ENCODE data around the gene SH3YL1. TPM values are rescaled to one million over a fixed set of nuclear protein-coding genes. Genes with fewer than 3 reads are reported as not detected.

The SH3YL1 gene
- total RNA-seq, 1 donor from 2014 or later: 33.3 TPM

DNA sequence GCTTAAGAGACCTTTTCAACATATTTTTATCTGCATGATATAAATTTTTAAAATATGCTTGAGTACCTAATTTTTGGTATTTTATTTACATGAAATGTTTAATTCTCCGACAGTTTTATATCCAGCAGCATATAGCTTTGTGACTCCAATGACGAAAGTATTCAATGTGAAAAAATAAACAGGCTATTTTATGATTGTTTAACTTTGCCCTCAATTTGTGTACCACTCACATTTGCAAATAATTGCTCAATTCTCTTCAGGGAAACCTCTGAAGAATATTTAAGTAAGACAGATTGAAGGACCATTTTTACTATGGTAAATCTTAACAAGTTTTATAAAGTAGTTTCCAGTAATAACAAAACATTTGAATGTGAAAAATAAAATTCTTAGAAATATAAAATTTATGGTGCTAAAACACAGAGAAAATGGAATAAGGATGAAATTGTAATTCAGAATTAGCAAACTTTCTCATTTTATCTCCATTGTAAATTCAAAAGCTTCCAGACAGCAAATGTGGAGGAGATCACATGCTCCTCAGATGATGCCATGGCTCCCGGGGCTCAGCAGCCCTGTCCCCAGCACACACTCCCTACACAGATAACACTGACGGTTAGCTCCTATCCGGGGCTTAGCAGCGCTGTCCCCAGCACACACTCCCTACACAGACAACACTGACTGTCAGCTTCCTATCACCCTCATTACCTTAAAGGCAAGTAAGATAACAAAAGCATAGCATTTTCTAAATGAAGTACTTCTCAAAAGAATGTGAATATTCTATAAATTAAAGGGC, 39.7 kb downstream of the SH3YL1 start:
- Mint-ChIP-seq H3K9me3 (no peaks in the 10 kb centered on the region), H3K4me3 (no peak overlapping the region), H3K36me3 (ENCODE audit: low read depth) (peaks cover 69% of the 10 kb centered on the region), H3K27me3 (no peaks in the 10 kb centered on the region), H3K27ac (no peak overlapping the region), H3K4me1 (no peaks in the 10 kb centered on the region)
- TF ChIP-seq, protein P1, sequence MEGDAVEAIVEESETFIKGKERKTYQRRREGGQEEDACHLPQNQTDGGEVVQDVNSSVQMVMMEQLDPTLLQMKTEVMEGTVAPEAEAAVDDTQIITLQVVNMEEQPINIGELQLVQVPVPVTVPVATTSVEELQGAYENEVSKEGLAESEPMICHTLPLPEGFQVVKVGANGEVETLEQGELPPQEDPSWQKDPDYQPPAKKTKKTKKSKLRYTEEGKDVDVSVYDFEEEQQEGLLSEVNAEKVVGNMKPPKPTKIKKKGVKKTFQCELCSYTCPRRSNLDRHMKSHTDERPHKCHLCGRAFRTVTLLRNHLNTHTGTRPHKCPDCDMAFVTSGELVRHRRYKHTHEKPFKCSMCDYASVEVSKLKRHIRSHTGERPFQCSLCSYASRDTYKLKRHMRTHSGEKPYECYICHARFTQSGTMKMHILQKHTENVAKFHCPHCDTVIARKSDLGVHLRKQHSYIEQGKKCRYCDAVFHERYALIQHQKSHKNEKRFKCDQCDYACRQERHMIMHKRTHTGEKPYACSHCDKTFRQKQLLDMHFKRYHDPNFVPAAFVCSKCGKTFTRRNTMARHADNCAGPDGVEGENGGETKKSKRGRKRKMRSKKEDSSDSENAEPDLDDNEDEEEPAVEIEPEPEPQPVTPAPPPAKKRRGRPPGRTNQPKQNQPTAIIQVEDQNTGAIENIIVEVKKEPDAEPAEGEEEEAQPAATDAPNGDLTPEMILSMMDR (IDR thresholded peaks at IDR 0.05): no peak
- ChIA-PET CTCF (no interaction called here), POLR2A (no interaction called here)
- intact Hi-C loops (cut with micrococcal nuclease): no loop called here
- ATAC-seq (ENCODE audit: low read depth) (no peak), DNase-seq (no peak)

DNA sequence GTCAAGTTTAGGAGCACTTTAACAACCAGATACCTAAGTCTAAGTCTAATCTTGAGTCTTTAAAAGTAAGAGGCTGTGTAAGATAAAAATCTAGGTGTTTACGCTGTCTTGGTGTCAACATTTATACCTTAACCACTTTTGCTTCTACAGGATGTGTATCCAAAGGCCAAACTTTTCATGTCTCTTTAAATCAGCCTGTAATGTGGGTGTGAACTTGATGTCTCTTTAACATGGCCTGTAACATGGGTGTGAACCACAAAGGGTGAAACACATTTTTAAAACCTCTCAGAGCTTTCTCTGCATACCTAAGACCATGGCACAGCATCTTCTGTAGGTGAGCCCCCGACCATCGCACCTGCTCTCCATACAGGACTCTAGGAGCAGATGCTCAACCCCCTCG, 40.4 kb downstream of the SH3YL1 start:
- Mint-ChIP-seq H3K4me1 (no peaks in the 10 kb centered on the region), H3K36me3 (ENCODE audit: low read depth) (peaks cover 68% of the 10 kb centered on the region), H3K27ac (no peak overlapping the region), H3K4me3 (no peak overlapping the region), H3K27me3 (no peaks in the 10 kb centered on the region), H3K9me3 (no peaks in the 10 kb centered on the region)
- no peak for ATAC-seq (ENCODE audit: low read depth)
- DNase-seq: no peak
- intact Hi-C loops (cut with micrococcal nuclease): no loop called here
- TF ChIP-seq, protein P1 (IDR thresholded peaks at IDR 0.05): no peak
- CTCF ChIA-PET: no interaction called here
- POLR2A ChIA-PET: no interaction called here

DNA sequence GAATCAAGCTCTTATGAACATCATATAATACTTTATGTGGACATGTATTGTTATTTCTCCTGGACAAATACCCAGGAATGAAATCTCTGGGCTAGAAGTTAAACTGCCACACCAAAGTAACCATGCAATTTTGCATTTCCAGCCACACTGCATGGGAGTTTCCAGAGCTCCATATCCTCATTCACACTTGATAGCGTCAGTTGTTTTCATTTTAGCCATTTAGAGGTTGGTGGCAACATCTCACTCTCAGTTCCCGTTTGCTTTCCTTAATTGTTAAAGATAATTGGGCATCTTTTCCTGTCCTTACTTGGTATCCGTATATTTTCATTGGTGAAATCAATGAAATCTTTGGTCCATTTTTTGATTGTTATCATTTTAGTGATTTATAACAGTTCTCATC, 47.8 kb downstream of the SH3YL1 start:
- Mint-ChIP-seq H3K4me3 (no peak overlapping the region), H3K27me3 (peaks cover 6% of the 10 kb centered on the region), H3K9me3 (peaks cover 5% of the 10 kb centered on the region), H3K4me1 (no peaks in the 10 kb centered on the region), H3K36me3 (ENCODE audit: low read depth) (peaks cover 20% of the 10 kb centered on the region), H3K27ac (no peak overlapping the region)
- TF ChIP-seq, protein P1 (IDR thresholded peaks at IDR 0.05): no peak
- ChIA-PET POLR2A (no interaction called here), CTCF (no interaction called here)
- DNase-seq (no peak), ATAC-seq (ENCODE audit: low read depth) (no peak)
- intact Hi-C loops (cut with micrococcal nuclease): no loop called here

DNA sequence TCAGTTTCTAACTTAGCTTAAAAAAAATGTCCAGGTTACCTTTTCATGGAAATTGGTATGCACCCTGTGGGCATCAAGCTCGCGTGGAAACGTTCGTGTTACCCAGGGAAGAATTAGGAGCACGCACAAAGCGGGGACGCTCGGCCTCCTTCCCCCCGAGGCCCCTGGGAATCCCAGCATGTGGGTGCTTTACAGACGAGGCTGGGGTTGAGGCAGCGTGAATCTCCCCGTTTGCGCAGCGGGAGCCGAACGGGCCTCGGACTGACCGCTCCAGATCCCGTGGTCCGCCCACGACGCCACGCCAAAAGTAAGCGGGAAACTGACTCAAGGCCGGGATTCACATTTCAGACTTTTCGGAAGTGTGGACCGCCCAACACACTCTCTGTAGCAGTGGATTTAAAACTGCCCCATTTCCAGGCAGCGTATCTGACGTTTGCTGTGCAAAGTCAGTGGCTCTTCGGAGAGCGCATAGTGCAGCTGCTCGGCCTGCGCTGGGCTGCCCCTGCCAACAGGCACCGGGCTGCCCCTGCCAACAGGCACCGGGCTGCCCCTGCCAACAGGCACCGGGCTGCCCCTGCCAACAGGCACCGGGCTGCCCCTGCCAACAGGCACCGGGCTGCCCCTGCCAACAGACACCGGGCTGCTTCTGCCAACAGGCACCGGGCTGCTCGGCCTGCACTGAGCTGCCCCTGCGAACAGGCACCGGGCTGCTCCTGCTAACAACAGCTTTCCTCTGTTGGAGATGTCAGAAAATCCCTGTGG, 49.7 kb downstream of the SH3YL1 start:
- peaks cover 5% of the 10 kb centered on the region for H3K9me3 Mint-ChIP-seq
- H3K4me1 Mint-ChIP-seq: no peaks in the 10 kb centered on the region
- H3K27me3 Mint-ChIP-seq: peaks cover 11% of the 10 kb centered on the region
- POLR2A ChIA-PET: no interaction called here
- H3K4me3 Mint-ChIP-seq: no peak overlapping the region
- CTCF ChIA-PET: no interaction called here
- H3K27ac Mint-ChIP-seq: no peak overlapping the region
- ATAC-seq (ENCODE audit: low read depth) (no peak), DNase-seq (no peak)
- peaks cover 16% of the 10 kb centered on the region for H3K36me3 Mint-ChIP-seq (ENCODE audit: low read depth)
- intact Hi-C loops (cut with micrococcal nuclease): no loop called here
- TF ChIP-seq, protein P1 (IDR thresholded peaks at IDR 0.05): no peak

DNA sequence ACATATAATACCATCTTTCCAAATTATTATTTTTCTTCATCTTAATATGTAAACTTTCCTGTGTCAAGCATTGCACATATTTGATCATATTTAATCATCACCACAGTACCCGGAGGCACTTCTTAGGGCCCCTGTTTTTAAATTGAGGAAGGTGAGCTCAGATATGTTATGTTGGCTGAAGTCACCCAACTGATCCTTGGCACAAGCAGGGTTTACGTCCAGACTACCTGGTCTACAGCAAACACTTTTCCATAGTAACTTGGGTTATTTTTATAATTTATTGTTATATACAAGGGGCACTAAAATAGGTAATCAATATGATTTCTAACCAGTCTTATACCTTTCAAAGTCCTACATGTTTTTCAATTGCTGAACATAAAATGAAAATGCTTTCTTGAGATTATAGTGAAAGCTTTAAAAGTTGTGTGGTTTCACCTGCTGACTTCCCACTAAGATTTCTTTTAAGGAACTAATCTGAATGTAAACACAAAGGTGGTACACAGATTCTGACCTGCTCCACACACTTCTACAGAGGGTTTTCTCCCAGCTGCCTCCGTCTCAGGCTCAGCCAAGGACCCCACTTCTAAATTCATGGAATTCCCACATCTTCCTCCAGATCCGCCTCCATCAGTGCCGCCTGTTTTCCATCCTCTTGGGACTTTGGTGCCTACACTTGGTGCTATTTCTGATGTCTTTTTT, 52.2 kb downstream of the SH3YL1 start:
- ATAC-seq (ENCODE audit: low read depth) (no peak), DNase-seq (no peak)
- TF ChIP-seq, protein P1 (IDR thresholded peaks at IDR 0.05): no peak
- intact Hi-C loops (cut with micrococcal nuclease): no loop called here
- H3K9me3 Mint-ChIP-seq: peaks cover 5% of the 10 kb centered on the region
- H3K27ac Mint-ChIP-seq: no peak overlapping the region
- H3K4me3 Mint-ChIP-seq: no peak overlapping the region
- no peaks in the 10 kb centered on the region for H3K4me1 Mint-ChIP-seq
- CTCF ChIA-PET: no interaction called here
- POLR2A ChIA-PET: no interaction called here
- H3K36me3 Mint-ChIP-seq (ENCODE audit: low read depth): no peaks in the 10 kb centered on the region
- peaks cover 11% of the 10 kb centered on the region for H3K27me3 Mint-ChIP-seq
